ENCODE results near the gene ZNF23.

The ZNF23 gene

GRCh38 chr16:71408536-71408935 is 53.5 kb downstream of the ZNF23 start:
- no peak overlapping the region for H3K4me3 Mint-ChIP-seq
- peaks cover 20% of the 10 kb centered on the region for H3K9me3 Mint-ChIP-seq
- no peaks in the 10 kb centered on the region for H3K36me3 Mint-ChIP-seq (ENCODE audit: low read depth)
- H3K27me3 Mint-ChIP-seq (ENCODE audit: low read depth, poor library complexity), result peaks cover 55% of the 10 kb centered on the region
- no peak for TF ChIP-seq CTCF (IDR thresholded peaks at IDR 0.05)
- H3K4me1 Mint-ChIP-seq, result peaks cover 21% of the 10 kb centered on the region
- no peak for DNase-seq
- no peak overlapping the region for H3K27ac Mint-ChIP-seq

- Mint-ChIP-seq H3K27ac (no peak overlapping the region), H3K4me3 (no peak overlapping the region), H3K36me3 (ENCODE audit: low read depth) (no peaks in the 10 kb centered on the region), H3K4me1 (peaks cover 18% of the 10 kb centered on the region), H3K27me3 (ENCODE audit: low read depth, poor library complexity) (peaks cover 51% of the 10 kb centered on the region), H3K9me3 (peaks cover 20% of the 10 kb centered on the region)
- no peak for DNase-seq
- no peak for TF ChIP-seq CTCF (IDR thresholded peaks at IDR 0.05)
Measured at GRCh38 chr16:71407731-71408130, 54.3 kb downstream of the ZNF23 start.

- Mint-ChIP-seq H3K9me3 (peaks cover 20% of the 10 kb centered on the region), H3K27me3 (ENCODE audit: low read depth, poor library complexity) (peaks cover 44% of the 10 kb centered on the region)
- DNase-seq, result no peak
Measured at GRCh38 chr16:71406724-71407123, 55.3 kb downstream of the ZNF23 start.

GRCh38 chr16:71406316-71406715 is 55.7 kb downstream of the ZNF23 start:
- no peak for TF ChIP-seq CTCF (IDR thresholded peaks at IDR 0.05)
- Mint-ChIP-seq H3K9me3 (peaks cover 20% of the 10 kb centered on the region), H3K36me3 (ENCODE audit: low read depth) (no peaks in the 10 kb centered on the region), H3K4me3 (no peak overlapping the region), H3K27me3 (ENCODE audit: low read depth, poor library complexity) (peaks cover 39% of the 10 kb centered on the region), H3K4me1 (peaks cover 9% of the 10 kb centered on the region), H3K27ac (no peak overlapping the region)
- no peak for DNase-seq

More at GRCh38 chr16:71406724-71407123, 55.3 kb downstream of the ZNF23 start:
- Mint-ChIP-seq H3K36me3 (ENCODE audit: low read depth) (no peaks in the 10 kb centered on the region), H3K4me3 (no peak overlapping the region), H3K27ac (no peak overlapping the region), H3K4me1 (peaks cover 9% of the 10 kb centered on the region)
- TF ChIP-seq CTCF (IDR thresholded peaks at IDR 0.05), result no peak

- TF ChIP-seq CTCF (IDR thresholded peaks at IDR 0.05), result no peak
- no peak for DNase-seq
- Mint-ChIP-seq H3K36me3 (ENCODE audit: low read depth) (no peaks in the 10 kb centered on the region), H3K27ac (no peak overlapping the region), H3K9me3 (peaks cover 20% of the 10 kb centered on the region), H3K27me3 (ENCODE audit: low read depth, poor library complexity) (peaks cover 31% of the 10 kb centered on the region), H3K4me3 (no peak overlapping the region), H3K4me1 (peaks cover 9% of the 10 kb centered on the region)
Measured at GRCh38 chr16:71404364-71404763, 57.7 kb downstream of the ZNF23 start.

- TF ChIP-seq CTCF (IDR thresholded peaks at IDR 0.05), result no peak
- Mint-ChIP-seq H3K9me3 (peaks cover 20% of the 10 kb centered on the region), H3K4me3 (no peak overlapping the region), H3K27me3 (ENCODE audit: low read depth, poor library complexity) (peaks cover 21% of the 10 kb centered on the region), H3K36me3 (ENCODE audit: low read depth) (no peaks in the 10 kb centered on the region), H3K4me1 (peaks cover 15% of the 10 kb centered on the region), H3K27ac (no peak overlapping the region)
- DNase-seq, result no peak
Measured at GRCh38 chr16:71402674-71403073, 59.4 kb downstream of the ZNF23 start.

Measured in nephron progenitor cell (in vitro differentiated cells).